T-helper 2 cell treated with Interferon-gamma antibody and Interleukin-4, amounts not matched to agents 100 ng/mL and 5 ng/mL, for 36 hours (primary cell): ENCODE measurements around the gene IMMP2L. TPM values are rescaled to one million over a fixed set of nuclear protein-coding genes. Genes with fewer than 3 reads are reported as not detected.

Experiments
- intact Hi-C: fragments of 100-400 bp; cut with micrococcal nuclease; formaldehyde crosslinking; loops from one replicate; pipeline ENCODE4 v1.15.1; 2023
- total RNA-seq: library from RNA; stranded (reverse); gene quantifications from 2 replicates; pipeline ENCODE4 v1.2.3, GENCODE V29; 2022

The IMMP2L gene
- total RNA-seq, 1 donor from 2014 or later, result 8.0 TPM

GRCh38 chr7:111560773-111561653 is 1.3 kb downstream of the IMMP2L start:
- intact Hi-C loops, result loop anchor here (5.0 to 10.0 kb wide), 5 partner anchors 549 to 1561 kb away; partner anchors contain the start of genes IFRD1 and TMEM168

- intact Hi-C loops, result no loop called here
Observed at GRCh38 chr7:111558991-111559390, 3.3 kb downstream of the IMMP2L start.

DNA sequence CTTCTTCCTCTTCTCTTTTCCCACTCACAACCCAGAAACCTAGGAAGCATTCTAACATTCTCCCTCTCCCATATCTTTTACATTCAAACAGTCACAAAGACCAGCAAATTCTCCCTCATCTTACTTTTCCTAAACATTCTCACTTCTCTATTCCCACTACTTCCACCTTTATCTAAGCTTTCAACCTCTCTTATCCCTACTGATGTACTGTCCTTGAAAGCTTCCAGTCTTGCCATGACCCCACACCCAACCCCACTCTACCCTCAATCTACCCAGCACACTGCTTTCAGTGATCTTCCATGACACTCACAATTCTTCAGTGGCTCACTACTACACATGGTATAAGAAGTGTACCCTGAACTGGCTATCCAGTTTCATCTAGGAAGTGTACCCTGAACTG is 5.3 kb downstream of the IMMP2L start:
- intact Hi-C loops, result no loop called here

- intact Hi-C loops, result no loop called here
Observed at GRCh38 chr7:111554086-111554485, 8.2 kb downstream of the IMMP2L start.

- intact Hi-C loops, result no loop called here
Observed at GRCh38 chr7:111541067-111541466, 21.2 kb downstream of the IMMP2L start.

DNA sequence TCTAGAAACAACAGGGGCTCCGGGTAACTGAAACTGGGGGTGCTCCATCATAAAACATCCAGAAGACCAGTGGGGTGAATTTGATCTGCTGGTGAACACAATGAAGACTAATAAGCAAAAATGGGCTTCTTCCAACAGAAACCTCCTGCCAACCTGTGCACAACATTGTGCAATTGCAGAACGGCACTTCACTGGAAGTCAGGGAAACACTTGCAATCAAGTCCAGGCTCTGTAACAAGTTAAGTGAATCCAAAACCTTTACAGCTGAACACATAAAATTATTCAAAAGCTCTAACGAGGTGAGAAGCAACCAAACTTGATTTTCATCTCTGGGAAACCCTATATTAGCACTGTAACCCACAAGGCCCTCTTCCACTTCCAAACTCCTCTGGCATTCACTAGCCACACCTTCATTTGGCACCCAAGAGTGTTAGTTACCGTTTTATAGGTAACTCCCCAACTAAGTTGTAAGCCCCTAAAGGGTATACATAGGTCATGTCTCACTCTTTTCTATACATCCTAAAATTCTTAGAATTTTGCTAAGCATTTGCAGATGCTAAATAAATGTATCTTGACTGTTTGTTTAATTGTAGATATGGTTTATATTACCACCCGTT is 22.0 kb downstream of the IMMP2L start:
- intact Hi-C loops, result no loop called here

DNA sequence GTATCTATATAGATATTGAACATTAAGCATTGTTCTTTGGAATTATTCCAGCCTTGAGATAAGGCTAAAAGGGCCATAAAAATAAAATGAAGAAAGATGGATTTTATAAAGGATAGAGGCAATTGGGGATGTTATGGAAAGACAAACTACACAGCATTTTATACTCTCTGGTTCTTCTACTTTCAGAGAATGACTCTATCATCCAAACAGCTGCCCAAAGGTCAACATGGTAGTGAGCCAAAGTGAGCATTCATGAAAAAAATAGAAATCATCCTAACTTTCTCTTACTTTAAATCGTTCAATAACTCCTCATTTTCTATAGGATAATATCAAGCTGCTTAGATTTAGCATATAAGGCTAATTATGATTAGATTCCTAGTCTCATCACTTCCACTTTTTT is 25.2 kb downstream of the IMMP2L start:
- intact Hi-C loops, result no loop called here

DNA sequence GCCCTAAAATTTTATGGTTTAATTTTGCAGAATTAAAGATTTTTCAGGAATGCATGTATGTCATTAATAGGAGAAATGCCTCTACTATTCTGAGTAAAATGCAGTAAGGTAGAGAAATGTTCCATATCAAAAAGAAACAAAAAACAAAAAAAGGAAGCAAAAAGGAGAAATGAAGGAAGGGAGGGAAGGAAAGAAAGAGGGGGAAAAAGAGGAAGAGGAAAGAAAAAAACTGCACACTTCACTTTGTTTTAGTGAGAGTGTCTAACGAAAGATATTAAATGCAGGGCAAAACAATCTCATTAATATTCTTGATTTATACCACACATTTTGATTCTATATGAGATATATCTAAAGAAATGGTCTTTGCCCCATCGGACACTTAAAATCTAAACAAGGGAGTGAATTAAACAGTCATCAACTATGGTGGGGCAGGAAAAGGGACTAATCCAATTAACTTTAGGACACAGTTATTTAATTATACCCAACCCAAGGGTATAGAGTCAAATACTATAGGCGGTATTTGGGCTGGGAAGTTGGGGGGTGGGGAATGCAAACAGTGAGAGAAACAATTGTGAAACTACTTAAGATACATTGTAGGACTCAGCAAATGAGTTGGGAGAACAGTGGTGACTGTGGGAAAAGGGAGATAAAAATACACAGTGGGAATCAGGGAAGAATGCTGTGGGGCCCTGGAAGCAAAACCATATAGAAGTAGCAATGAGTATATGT is 27.0 kb downstream of the IMMP2L start:
- intact Hi-C loops, result no loop called here

GRCh38 chr7:111532625-111533024 is 29.7 kb downstream of the IMMP2L start:
- intact Hi-C loops, result no loop called here

- intact Hi-C loops, result no loop called here
Observed at GRCh38 chr7:111531993-111532392, 30.3 kb downstream of the IMMP2L start.

GRCh38 chr7:111530356-111530668 is 32.0 kb downstream of the IMMP2L start:
- intact Hi-C loops, result no loop called here

DNA sequence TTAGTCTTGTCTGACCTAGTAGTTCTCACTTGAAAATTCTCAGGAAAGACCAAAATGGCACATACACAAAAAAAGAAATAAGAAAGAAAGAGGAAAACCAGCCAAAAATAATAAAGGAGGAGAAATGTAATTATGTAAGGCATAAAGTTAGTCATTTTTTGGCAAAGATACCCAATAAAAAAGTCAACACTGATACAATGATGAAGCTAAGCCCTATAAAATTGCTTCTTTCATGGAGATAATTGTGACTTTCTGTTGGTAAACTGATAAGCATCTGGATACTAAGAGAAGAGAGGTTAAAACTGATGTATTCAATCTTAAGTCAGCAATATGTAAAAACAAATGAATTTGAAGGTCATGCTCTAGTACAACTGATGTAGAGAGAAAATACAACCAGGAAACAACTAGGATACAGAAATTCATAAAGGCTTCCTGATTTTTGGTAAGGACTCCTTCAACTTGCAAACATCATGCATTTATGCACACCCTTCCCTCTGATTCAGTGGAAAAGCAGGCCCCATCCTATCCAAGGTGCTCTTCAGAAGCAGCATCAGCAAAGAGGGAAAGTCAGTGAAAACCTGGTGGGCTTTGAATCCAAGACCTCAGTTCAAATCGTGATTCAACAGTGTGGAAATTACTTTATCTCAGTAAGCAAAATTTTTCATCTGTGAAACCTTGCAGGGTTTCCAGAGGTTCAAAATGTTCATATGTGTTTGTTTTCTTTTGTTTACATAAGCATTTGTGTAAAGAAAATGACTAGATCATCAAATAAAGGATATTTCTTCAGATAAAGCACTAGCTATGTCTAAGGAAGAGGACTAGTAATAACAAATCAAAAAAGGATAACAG is 32.6 kb downstream of the IMMP2L start:
- intact Hi-C loops, result no loop called here

DNA sequence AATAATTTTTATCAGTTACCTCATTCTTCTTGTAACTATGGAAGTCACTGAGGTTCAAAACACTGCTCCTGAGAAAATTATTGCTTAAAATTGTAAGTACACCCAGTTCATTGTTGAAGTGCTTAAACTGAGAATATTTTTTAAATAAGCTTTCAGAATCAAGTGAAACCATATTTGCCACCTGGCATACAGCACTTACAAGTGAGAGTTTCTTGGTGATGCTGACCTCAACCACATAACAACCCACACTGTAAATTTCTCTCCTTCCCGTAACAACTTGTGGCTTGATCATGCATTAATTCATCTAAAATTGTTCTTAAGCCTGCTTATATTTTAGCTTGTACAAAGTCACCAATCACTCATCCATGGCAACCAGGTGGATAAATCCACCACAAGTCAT is 34.0 kb downstream of the IMMP2L start:
- intact Hi-C loops, result no loop called here

- intact Hi-C loops, result no loop called here
Observed at GRCh38 chr7:111527545-111527944, 34.7 kb downstream of the IMMP2L start.

- intact Hi-C loops, result no loop called here
Observed at GRCh38 chr7:111525100-111525499, 37.2 kb downstream of the IMMP2L start.

DNA sequence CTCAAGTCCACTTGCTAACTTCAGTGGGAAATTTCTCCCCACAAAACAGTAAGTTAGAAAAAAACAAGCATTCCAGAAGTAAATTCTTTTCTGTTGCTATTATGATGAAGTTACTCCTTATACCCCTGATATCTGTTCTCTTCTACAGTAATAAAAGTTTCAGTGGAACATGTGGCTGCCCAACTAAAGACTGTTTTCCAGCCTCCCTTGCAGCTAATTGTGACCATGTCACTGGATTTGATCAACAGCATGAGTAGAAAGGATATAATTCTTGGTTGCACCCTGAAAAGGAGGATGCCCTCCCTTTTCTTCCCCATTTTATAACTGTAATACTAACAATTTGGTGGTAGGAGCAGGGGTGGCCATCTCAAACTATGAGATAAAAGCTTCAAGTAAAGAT is 40.6 kb downstream of the IMMP2L start:
- intact Hi-C loops, result no loop called here

DNA sequence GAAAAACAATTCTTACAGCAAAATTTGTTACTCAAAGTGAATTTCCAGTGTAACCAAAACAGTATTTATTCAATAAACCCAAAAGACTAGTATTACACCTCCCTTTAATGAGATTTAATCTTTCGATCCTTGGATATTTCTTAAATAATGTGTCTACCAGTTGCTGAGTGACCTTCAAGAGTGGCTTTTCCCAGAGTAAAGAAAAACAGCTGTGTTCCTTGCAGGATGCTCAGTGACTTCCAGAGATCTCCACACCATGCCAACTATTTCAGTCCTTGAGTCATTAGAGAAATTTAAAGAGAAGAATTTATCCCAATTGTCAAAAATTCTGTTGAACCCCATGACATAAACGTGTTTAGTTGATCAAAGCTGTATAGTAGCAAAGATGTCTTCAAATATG is 44.0 kb downstream of the IMMP2L start:
- intact Hi-C loops, result no loop called here

DNA sequence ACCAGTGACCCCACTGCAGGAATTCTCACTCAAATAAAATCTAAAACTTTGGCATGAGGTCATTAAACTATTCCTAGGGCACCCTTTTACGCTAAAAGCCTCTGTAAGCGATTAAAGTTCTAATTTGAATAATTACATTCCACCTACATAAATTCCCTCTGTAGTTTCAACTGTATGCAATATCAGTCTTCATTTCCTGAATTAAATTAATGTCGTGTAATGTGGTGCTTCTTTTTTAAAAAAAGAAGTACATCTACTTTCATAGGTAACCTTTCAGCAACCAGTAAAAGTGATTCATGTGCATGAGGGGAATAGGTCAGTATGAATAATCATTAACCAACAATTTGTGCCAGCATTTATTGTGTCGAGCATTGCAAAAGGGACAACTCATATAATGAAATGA is 44.7 kb downstream of the IMMP2L start:
- intact Hi-C loops, result no loop called here

GRCh38 chr7:111516612-111517011 is 45.7 kb downstream of the IMMP2L start:
- intact Hi-C loops, result no loop called here

DNA sequence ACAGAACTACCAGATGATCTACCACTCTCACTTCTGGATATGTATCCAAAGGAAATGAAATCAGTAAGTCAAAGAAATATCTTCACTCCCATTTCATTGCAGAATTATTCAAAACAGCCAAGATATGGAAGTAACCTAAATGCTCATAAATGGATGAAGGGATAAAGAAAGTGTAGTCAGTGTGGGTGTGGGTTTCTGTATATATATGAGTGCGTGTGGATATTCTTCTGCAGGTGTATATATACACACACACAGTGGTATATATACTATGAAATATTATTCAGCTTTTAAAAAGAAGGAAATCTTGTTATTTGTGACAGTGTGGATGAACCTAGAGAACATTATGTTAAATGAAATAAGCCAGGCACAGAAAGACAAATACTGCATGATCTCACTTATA is 48.7 kb downstream of the IMMP2L start:
- intact Hi-C loops, result no loop called here

- intact Hi-C loops, result no loop called here
Observed at GRCh38 chr7:111511845-111512244, 50.4 kb downstream of the IMMP2L start.
